Endothelial cell of umbilical vein (primary cell): ENCODE data around the gene RPS29. TPM values are rescaled to one million over a fixed set of nuclear protein-coding genes. Genes with fewer than 3 reads are reported as not detected.

Experiments used
- BruUV-seq: library from RNA; stranded (reverse); fragments of 400-500 nt; replicated peaks from 2 replicates; lab custom pipeline; 2021; lab: Mats Ljungman, UMichigan
- CTCF ChIA-PET: fragments of 300-600, 350-600 bp; sonication (Branson Sonifier 250); formaldehyde crosslinking; loops from one replicate; lab custom pipeline; 2021; ENCODE audit warnings: antibody characterized with exemption, inconsistent platforms; lab: Charles Lee
- POLR2A ChIA-PET: fragments of 300-600, 350-600 bp; sonication (Branson Sonifier 250); formaldehyde crosslinking; loops from one replicate; lab custom pipeline; 2021; ENCODE audit warnings: antibody characterized with exemption, inconsistent platforms; lab: Charles Lee
- DNase-seq: peaks from one replicate; pipeline ENCODE4 v3.0.0-alpha.2; 2011; ENCODE audit warnings: low read depth, low spot score
- FAIRE-seq: peaks from 2 replicates; lab custom pipeline; 2011; peaks lifted over from hg19 to GRCh38; lab: Jason Lieb, UNC
- H2AFZ ChIP-seq: 2 replicates; pipeline ENCODE4 v1.6.0; 2012; ENCODE audit warnings: low read depth, low read length, control low read depth, inconsistent platforms
- H3K27ac ChIP-seq: 2 replicates; pipeline ENCODE4 v1.5.1; 2011; ENCODE audit warnings: low read depth, mild to moderate bottlenecking, control low read depth, low read length, moderate library complexity; ENCODE audit not compliant: insufficient read depth
- H3K27me3 ChIP-seq, 2 experiments: 2 replicates each; pipeline versions ENCODE4 v1.6.0 to v1.6.1; 2011; ENCODE audit warnings: low read length in 2 of 2, mixed read lengths in 1 of 2; ENCODE audit not compliant: control insufficient read depth in 2 of 2, insufficient read depth in 2 of 2
- H3K36me3 ChIP-seq, 2 experiments: 2 replicates in 1 of 2; 3 replicates in 1 of 2; pipeline ENCODE4 v1.5.1; 2011; ENCODE audit warnings: low read length in 2 of 2, mild to moderate bottlenecking in 1 of 2, moderate library complexity in 1 of 2; ENCODE audit not compliant: control insufficient read depth in 2 of 2, insufficient read depth in 2 of 2; ENCODE audit errors: extremely low read depth in 1 of 2
- H3K4me1 ChIP-seq: 3 replicates; pipeline ENCODE4 v1.5.1; 2011; ENCODE audit warnings: mild to moderate bottlenecking, low read length; ENCODE audit not compliant: control insufficient read depth, insufficient read depth; ENCODE audit errors: extremely low read depth
- H3K4me2 ChIP-seq: 2 replicates; pipeline ENCODE4 v1.6.1; 2011; ENCODE audit warnings: low read length, control low read depth, mixed read lengths; ENCODE audit not compliant: insufficient read depth
- H3K4me3 ChIP-seq, 3 experiments: fragments of 200-600 bp in 1 of 3; sonication (generic), shearing (Covaris generic) in 1 of 3; replicated peaks in 1 of 3; 2 replicates each; pipeline ENCODE4 v1.5.1; 2011 to 2016; ENCODE audit warnings: control low read depth in 3 of 3, low read length in 3 of 3, mild to moderate bottlenecking in 2 of 3, inconsistent platforms in 1 of 3, low read depth in 1 of 3, moderate library complexity in 1 of 3; ENCODE audit not compliant: insufficient read depth in 1 of 3
- H3K79me2 ChIP-seq: 2 replicates; pipeline ENCODE4 v1.6.0; 2012; ENCODE audit warnings: low read length, inconsistent platforms; ENCODE audit not compliant: control insufficient read depth, insufficient read depth
- H3K9ac ChIP-seq: replicated peaks from 2 replicates; pipeline ENCODE3; 2011; ENCODE audit warnings: low read length, control low read depth; ENCODE audit not compliant: insufficient read depth; ENCODE audit errors: extremely low read depth
- H3K9me1 ChIP-seq: replicated peaks from 3 replicates; pipeline ENCODE4 v1.6.0; 2011; ENCODE audit warnings: mild to moderate bottlenecking, low read length; ENCODE audit not compliant: control insufficient read depth, insufficient read depth; ENCODE audit errors: extremely low read depth
- H3K9me3 ChIP-seq: replicated peaks from 2 replicates; pipeline ENCODE4 v1.5.1; 2012; ENCODE audit warnings: low read length, inconsistent platforms; ENCODE audit not compliant: control insufficient read depth, insufficient read depth
- H4K20me1 ChIP-seq: replicated peaks from 2 replicates; pipeline ENCODE3; 2011; ENCODE audit warnings: mild to moderate bottlenecking, low read length; ENCODE audit not compliant: control insufficient read depth, insufficient read depth; ENCODE audit errors: extremely low read depth
- CTCF ChIP-seq, 2 donors: IDR thresholded peaks; 1 replicate in 1 of 2; 2 replicates in 1 of 2; pipeline ENCODE4 v1.5.1; 2011; ENCODE audit warnings: low read length in 2 of 2, mild to moderate bottlenecking in 2 of 2, moderate library complexity in 2 of 2, control low read depth in 1 of 2, inconsistent platforms in 1 of 2, low read depth in 1 of 2; ENCODE audit not compliant: insufficient read depth in 1 of 2; ENCODE audit errors: extremely low read depth in 1 of 2
- EZH2 ChIP-seq: IDR thresholded peaks from 2 replicates; pipeline ENCODE4 v1.6.1; 2012; ENCODE audit warnings: borderline replicate concordance, low read depth, mild to moderate bottlenecking, moderate library complexity, low read length, inconsistent platforms; ENCODE audit not compliant: severe bottlenecking
- FOS ChIP-seq: IDR thresholded peaks from 2 replicates; pipeline ENCODE4 v1.6.1; 2011; ENCODE audit warnings: mild to moderate bottlenecking, low read length, moderate library complexity, borderline replicate concordance; ENCODE audit not compliant: insufficient read depth
- GATA2 ChIP-seq: IDR thresholded peaks from 2 replicates; pipeline ENCODE4 v1.7.0; 2011; ENCODE audit warnings: low read depth, mild to moderate bottlenecking, moderate library complexity, mixed read lengths, low read length; ENCODE audit not compliant: insufficient read length, insufficient read depth
- JUN ChIP-seq: IDR thresholded peaks from 2 replicates; pipeline ENCODE4 v1.6.1; 2011; ENCODE audit warnings: borderline replicate concordance, low read depth; ENCODE audit not compliant: insufficient read length, insufficient read depth
- MYC ChIP-seq: IDR thresholded peaks from one replicate; pipeline ENCODE4 v1.6.1; 2011; ENCODE audit warnings: mild to moderate bottlenecking, low read depth, low read length
- POLR2A ChIP-seq: IDR thresholded peaks from 2 replicates; pipeline ENCODE4 v1.6.1; 2012; ENCODE audit warnings: low read depth, mild to moderate bottlenecking, control low read depth, low read length
- POLR2AphosphoS5 ChIP-seq: IDR thresholded peaks from 2 replicates; pipeline ENCODE4 v1.6.1; 2012; ENCODE audit warnings: low read depth, mild to moderate bottlenecking, control low read depth, low read length, moderate library complexity; ENCODE audit not compliant: insufficient read depth
- dilution Hi-C: fragments of 300-500 bp; cut with MboI; formaldehyde crosslinking; loops from one replicate; pipeline ENCODE4 v1.15.0; 2019; ENCODE audit warnings: low sequenced_read_pairs; ENCODE audit not compliant: extremely low pct_ligation_motif_present
- intact Hi-C: fragments of 100-400 bp; cut with micrococcal nuclease; formaldehyde crosslinking; loops from one replicate; pipeline ENCODE4 v1.10.0; 2022
- polyA plus RNA-seq, 4 experiments: library from polyadenylated mRNA; depleted of rRNA in 3 of 4; stranded (reverse) in 3 of 4; unstranded in 1 of 4; fragments of >200 nt; gene quantifications; 2 replicates each; pipeline versions ENCODE4 v1.2.1 to v1.2.3, GENCODE V29; 2011 to 2012; ENCODE audit warnings: missing spikeins in 1 of 4
- total RNA-seq: library from RNA; stranded (reverse); gene quantifications from 2 replicates; pipeline ENCODE4 v1.2.3, GENCODE V29; 2021
- TF ChIP-seq, protein P1 (sequence below): IDR thresholded peaks from 2 replicates; pipeline ENCODE4 v1.6.1; 2011; ENCODE audit not compliant: insufficient read depth, insufficient read length

Gene RPS29
- total and polyA plus RNA-seq, 2 donors (not counting 3 experiments of a cell fraction or from before 2014, with no cell fraction given), result 1,408 to 14,040 TPM

GRCh38 chr14:49615776-49616175 lies 29.6 kb upstream of the RPS29 start:
- no peak overlapping the region for H3K4me2 ChIP-seq
- ChIA-PET CTCF (interaction anchor here (1.6 kb wide), 1 partner anchor 8 kb away, joined by 3 read pairs; no protein-coding TSS in a partner anchor), POLR2A (no interaction called here)
- TF ChIP-seq CTCF (IDR thresholded peaks at IDR 0.05; ENCODE audit: extremely low read depth in 1 of 2, insufficient read depth in 1 of 2, low read depth in 1 of 2, low read length in 2 of 2) (no peak), MYC (no peak), GATA2 (no peak), POLR2A (no peak), FOS (no peak), POLR2AphosphoS5 (no peak), JUN (no peak), EZH2 (no peak)
- TF ChIP-seq, protein P1, sequence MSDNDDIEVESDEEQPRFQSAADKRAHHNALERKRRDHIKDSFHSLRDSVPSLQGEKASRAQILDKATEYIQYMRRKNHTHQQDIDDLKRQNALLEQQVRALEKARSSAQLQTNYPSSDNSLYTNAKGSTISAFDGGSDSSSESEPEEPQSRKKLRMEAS, result no peak
- H3K36me3 ChIP-seq, result peaks cover 0 to 6% of the 10 kb centered on the region in 2 experiments
- dilution Hi-C loops (no loop called here), intact Hi-C loops (no loop called here)
- H3K9me3 ChIP-seq, result no peaks in the 10 kb centered on the region
- no peak overlapping the region for H3K4me3 ChIP-seq
- H3K27me3 ChIP-seq, result no peaks in the 10 kb centered on the region
- no peak overlapping the region for H2AFZ ChIP-seq
- no TSS peak for BruUV-seq
- peaks cover 2% of the 10 kb centered on the region for H3K9me1 ChIP-seq
- peaks cover 46% of the 10 kb centered on the region for H3K79me2 ChIP-seq
- H3K27ac ChIP-seq, result no peak overlapping the region
- FAIRE-seq (no peak), DNase-seq (no peak)
- no peaks in the 10 kb centered on the region for H4K20me1 ChIP-seq
- H3K4me1 ChIP-seq, result peaks cover 5% of the 10 kb centered on the region
- no peak overlapping the region for H3K9ac ChIP-seq
